ENCODE measurements around the gene RREB1. TPM values are rescaled to one million over a fixed set of nuclear protein-coding genes. Genes with fewer than 3 reads are reported as not detected.

RREB1 gene
- polyA plus RNA-seq, 2 of the 4 experiments (the other 2 are of a cell fraction), result 2.2 to 5.0 TPM

GRCh38 chr6:7202950-7203349, 95.2 kb downstream of the RREB1 start:
- DNase-seq (ENCODE audit: low read depth in 1 of 2, low spot score in 1 of 2), result no peak
- Histone ChIP-seq H3K4me2 (no peak overlapping the region), H3K4me1 (no peaks in the 10 kb centered on the region), H3K9me3 (no peaks in the 10 kb centered on the region), H3K4me3 (no peak overlapping the region), H3K27ac (no peak overlapping the region)
- CTCF ChIA-PET, result no interaction called here
- FAIRE-seq, result no peak
- POLR2A ChIA-PET, result no interaction called here
- ATAC-seq, result no peak
- no peak for TF ChIP-seq MAFK (IDR thresholded peaks at IDR 0.05; ENCODE audit: partially characterized antibody)
- no peak for TF ChIP-seq EP300 (IDR thresholded peaks at IDR 0.05)
- no peak for TF ChIP-seq CBX8 (IDR thresholded peaks at IDR 0.05)
- TF ChIP-seq PBX3 (IDR thresholded peaks at IDR 0.05), result no peak
- TF ChIP-seq CTCF (IDR thresholded peaks at IDR 0.05), result no peak
- TF ChIP-seq RFX5 (IDR thresholded peaks at IDR 0.05), result no peak
- no peak for TF ChIP-seq HDAC2 (IDR thresholded peaks at IDR 0.05)
- no peak for TF ChIP-seq CHD4 (IDR thresholded peaks at IDR 0.05; ENCODE audit: borderline replicate concordance)
- no peak for TF ChIP-seq FOXS1 (CRISPR knock-in tag; IDR thresholded peaks at IDR 0.05)
- no peak for TF ChIP-seq BCL3 (IDR thresholded peaks at IDR 0.05)
- TF ChIP-seq EHF (CRISPR knock-in tag; IDR thresholded peaks at IDR 0.05), result no peak
- TF ChIP-seq, protein P1, sequence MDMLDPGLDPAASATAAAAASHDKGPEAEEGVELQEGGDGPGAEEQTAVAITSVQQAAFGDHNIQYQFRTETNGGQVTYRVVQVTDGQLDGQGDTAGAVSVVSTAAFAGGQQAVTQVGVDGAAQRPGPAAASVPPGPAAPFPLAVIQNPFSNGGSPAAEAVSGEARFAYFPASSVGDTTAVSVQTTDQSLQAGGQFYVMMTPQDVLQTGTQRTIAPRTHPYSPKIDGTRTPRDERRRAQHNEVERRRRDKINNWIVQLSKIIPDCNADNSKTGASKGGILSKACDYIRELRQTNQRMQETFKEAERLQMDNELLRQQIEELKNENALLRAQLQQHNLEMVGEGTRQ (IDR thresholded peaks at IDR 0.05), result no peak
- no peak for TF ChIP-seq NPAS2 (CRISPR knock-in tag; IDR thresholded peaks at IDR 0.05; ENCODE audit: borderline replicate concordance)
- TF ChIP-seq CEBPB (IDR thresholded peaks at IDR 0.05), result no peak
- TF ChIP-seq, protein P2, sequence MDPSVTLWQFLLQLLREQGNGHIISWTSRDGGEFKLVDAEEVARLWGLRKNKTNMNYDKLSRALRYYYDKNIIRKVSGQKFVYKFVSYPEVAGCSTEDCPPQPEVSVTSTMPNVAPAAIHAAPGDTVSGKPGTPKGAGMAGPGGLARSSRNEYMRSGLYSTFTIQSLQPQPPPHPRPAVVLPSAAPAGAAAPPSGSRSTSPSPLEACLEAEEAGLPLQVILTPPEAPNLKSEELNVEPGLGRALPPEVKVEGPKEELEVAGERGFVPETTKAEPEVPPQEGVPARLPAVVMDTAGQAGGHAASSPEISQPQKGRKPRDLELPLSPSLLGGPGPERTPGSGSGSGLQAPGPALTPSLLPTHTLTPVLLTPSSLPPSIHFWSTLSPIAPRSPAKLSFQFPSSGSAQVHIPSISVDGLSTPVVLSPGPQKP (IDR thresholded peaks at IDR 0.05; ENCODE audit: low read depth, low read length), result no peak
- TF ChIP-seq TFCP2L1 (CRISPR knock-in tag; IDR thresholded peaks at IDR 0.05), result no peak
- TF ChIP-seq HOXB5 (CRISPR knock-in tag; IDR thresholded peaks at IDR 0.05), result no peak
- no peak for TF ChIP-seq KDM1A (IDR thresholded peaks at IDR 0.05; ENCODE audit: low read depth)
- no peak for TF ChIP-seq NR3C1 (IDR thresholded peaks at IDR 0.05)
- no peak for TF ChIP-seq POLR2AphosphoS2 (conservative IDR thresholded peaks at IDR 0.05; ENCODE audit: low read length)

- DNase-seq (ENCODE audit: low read depth in 1 of 2, low spot score in 1 of 2) (no peak), FAIRE-seq (no peak), ATAC-seq (no peak)
- ChIA-PET POLR2A (no interaction called here), CTCF (no interaction called here)
- Histone ChIP-seq H3K4me2 (no peak overlapping the region), H3K27ac (no peak overlapping the region), H3K9me3 (no peaks in the 10 kb centered on the region), H3K4me1 (no peaks in the 10 kb centered on the region), H3K4me3 (no peak overlapping the region)
- WGBS (ENCODE audit: missing lambda C conversion rate), result 100% methylated on average over 3 of the region's 8 CpGs
- TF ChIP-seq CEBPB (IDR thresholded peaks at IDR 0.05), result no peak
- TF ChIP-seq RCOR1 (IDR thresholded peaks at IDR 0.05; ENCODE audit: low read depth, low read length), result no peak
- no peak for TF ChIP-seq PHF8 (IDR thresholded peaks at IDR 0.05; ENCODE audit: borderline replicate concordance, low read depth)
- TF ChIP-seq MAZ (IDR thresholded peaks at IDR 0.05; ENCODE audit: borderline replicate concordance, low read depth, low read length), result no peak
- no peak for TF ChIP-seq HEYL (CRISPR knock-in tag; IDR thresholded peaks at IDR 0.05)
- TF ChIP-seq, protein P3, sequence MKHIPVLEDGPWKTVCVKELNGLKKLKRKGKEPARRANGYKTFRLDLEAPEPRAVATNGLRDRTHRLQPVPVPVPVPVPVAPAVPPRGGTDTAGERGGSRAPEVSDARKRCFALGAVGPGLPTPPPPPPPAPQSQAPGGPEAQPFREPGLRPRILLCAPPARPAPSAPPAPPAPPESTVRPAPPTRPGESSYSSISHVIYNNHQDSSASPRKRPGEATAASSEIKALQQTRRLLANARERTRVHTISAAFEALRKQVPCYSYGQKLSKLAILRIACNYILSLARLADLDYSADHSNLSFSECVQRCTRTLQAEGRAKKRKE (CRISPR knock-in tag; IDR thresholded peaks at IDR 0.05; ENCODE audit: low read depth), result no peak
- TF ChIP-seq HOXB13 (CRISPR knock-in tag; IDR thresholded peaks at IDR 0.05; ENCODE audit: low read depth), result no peak
- TF ChIP-seq, protein P2 (IDR thresholded peaks at IDR 0.05; ENCODE audit: low read depth, low read length), result no peak
- TF ChIP-seq REST (IDR thresholded peaks at IDR 0.05), result no peak
- TF ChIP-seq ZNF302 (CRISPR knock-in tag; IDR thresholded peaks at IDR 0.05), result no peak
These were observed 96.2 kb downstream of the RREB1 start for GRCh38 chr6:7203939-7204338.
